Measurements from ENCODE around the gene ZNF385C.

ZNF385C gene

GRCh38 chr17:42109086-42109485 lies 10.8 kb upstream of the ZNF385C start:
- no peak for DNase-seq

- peak in 33 of 51 donors; percentile 12 to 74 (median 46) for DNase-seq
Observed at GRCh38 chr17:42107597-42108576, 9.6 kb upstream of the ZNF385C start.

DNA sequence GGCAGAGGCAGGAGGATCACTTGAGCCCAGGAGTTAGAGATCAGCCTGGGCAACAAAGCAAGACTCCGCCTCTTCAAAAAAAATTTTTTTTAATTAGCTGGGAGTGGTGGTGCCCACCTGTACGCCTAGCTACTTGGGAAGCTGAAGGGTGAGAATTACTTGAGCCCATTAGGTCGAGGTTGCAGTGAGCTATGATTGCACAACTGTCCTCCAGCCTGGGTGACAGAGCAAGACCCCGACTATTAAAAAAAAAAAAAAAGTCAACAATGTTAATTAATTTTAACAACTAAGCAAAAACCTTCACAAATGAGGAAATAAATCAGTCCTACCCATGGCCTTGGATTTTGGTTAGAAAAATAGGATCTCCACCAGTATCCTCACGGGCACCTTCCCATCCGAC lies 8.9 kb upstream of the ZNF385C start:
- DNase-seq, result no peak

GRCh38 chr17:42106009-42106408 lies 7.7 kb upstream of the ZNF385C start:
- DNase-seq, result no peak

- DNase-seq, result no peak
Observed at GRCh38 chr17:42104264-42104663, 6.0 kb upstream of the ZNF385C start.

GRCh38 chr17:42103221-42103954 lies 5.1 kb upstream of the ZNF385C start:
- DNase-seq, result no peak

- peak in 48 of 51 donors; percentile 9 to 81 (median 52) for DNase-seq
Observed at GRCh38 chr17:42101513-42102292, 3.4 kb upstream of the ZNF385C start.

GRCh38 chr17:42098730-42099399 lies 592 bp upstream of the ZNF385C start:
- DNase-seq, result no peak

- no peak for DNase-seq
Observed at GRCh38 chr17:42096360-42097111, 1.7 kb downstream of the ZNF385C start.

DNA sequence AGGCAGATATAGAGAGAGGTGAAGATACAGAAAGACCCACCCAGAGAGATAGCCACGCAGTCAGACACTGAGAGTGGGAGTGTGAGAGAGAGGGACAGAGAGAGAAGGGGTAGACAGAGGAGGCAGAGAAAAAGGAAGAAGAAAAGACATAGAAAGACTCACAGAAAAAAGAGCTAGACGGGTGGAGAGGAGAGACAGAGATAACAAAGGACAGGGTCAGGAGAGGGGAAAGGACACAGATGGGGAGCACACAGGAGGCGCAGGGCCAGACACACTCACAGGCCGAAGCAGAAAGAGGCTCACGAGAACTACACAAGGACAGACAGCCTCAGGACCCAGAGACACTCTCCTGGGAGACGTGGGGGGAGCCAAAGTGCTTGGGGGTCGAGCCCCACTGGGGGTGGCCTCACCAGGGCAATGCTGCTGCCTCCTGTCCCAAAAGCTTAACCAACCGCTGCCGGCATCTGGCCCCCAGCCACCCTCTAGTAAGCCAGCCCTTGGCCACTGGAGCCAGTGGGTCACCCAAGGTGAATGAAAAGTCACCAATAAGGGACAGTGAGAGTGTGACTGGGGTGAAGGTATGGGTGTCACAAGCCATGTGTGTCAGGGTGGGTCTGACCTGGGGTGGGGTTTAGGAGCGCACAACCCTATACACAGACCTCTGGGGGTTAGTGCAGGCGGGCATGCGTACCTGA lies 3.8 kb downstream of the ZNF385C start:
- no peak for DNase-seq

DNA sequence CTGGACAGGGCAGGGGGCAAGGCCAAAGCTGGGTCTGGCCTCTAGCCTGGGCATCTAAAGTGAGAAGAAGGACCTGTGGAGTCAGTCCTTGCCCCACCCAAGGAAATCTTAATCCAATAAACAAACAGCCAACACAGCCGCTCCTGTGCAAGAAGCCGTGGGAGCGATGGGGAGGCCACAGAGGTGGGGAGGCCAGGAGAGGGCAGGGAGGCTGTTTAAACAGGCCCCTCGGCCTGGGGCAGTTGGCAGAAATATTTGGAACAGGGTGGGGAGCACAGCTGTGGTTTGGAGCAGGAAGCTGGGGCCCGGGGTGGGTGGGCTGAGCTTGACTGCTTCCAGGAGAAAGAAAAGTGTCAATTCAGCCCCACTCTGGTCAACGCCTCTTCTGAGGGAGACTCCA lies 5.3 kb downstream of the ZNF385C start:
- no peak for DNase-seq

GRCh38 chr17:42090964-42091790 lies 7.1 kb downstream of the ZNF385C start:
- no peak for DNase-seq

- DNase-seq, result no peak
Observed at GRCh38 chr17:42088736-42089135, 9.5 kb downstream of the ZNF385C start.

GRCh38 chr17:42087736-42088705 lies 10.3 kb downstream of the ZNF385C start:
- peak in 24 of 51 donors; percentile 5 to 58 (median 24) for DNase-seq

DNA sequence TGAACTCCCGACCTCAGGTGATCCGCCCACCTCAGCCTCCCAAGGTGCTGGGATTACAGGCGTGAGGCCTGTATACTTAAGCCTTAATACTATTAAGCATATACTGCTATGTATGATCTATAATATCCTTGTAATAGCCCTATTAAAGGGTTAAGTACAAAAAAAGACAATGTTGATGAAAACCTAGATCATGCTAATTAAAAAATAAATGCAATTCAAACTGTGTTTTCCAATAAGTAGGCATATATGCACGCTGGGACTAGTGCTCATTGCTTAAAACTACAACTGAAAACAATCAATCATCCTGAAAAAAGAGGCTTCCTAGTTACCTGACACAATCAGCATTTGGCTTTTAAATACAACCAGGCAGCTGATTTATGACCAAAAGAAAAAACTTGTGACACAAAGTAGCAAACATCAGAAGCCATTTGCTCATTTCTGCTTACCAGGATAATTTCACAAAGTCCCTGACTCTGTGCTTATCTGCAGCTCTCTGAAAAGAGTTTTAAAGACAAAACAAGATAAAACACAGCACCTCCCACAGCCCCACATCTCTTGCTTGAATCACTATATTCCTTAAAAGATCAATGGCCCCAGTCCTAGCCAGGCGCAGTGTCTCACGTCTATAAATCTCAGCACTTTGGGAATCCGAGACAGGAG lies 11.1 kb downstream of the ZNF385C start:
- no peak for DNase-seq

GRCh38 chr17:42081516-42082129 lies 16.6 kb downstream of the ZNF385C start:
- DNase-seq, result no peak
